K562 (cell line): ENCODE data around the gene UBASH3A. TPM values are rescaled to one million over a fixed set of nuclear protein-coding genes. Genes with fewer than 3 reads are reported as not detected.

ENCODE experiments used
- GABPB1 ChIP-seq: sonication (generic); formaldehyde crosslinking; IDR thresholded peaks from 2 replicates; pipeline ENCODE4 v1.8.0; 2022; ENCODE audit warnings: mild to moderate bottlenecking, missing genetic modification reagents
- GTF2F1 ChIP-seq: IDR thresholded peaks from 2 replicates; pipeline ENCODE4 v1.6.1; 2011; ENCODE audit warnings: low read depth, low read length, improper control_type of control experiment
- MED1 ChIP-seq: sonication (generic); formaldehyde crosslinking; IDR thresholded peaks from 2 replicates; pipeline ENCODE4 v1.8.1; 2023; ENCODE audit warnings: missing genetic modification reagents, borderline replicate concordance
- polyA plus RNA-seq, 8 experiments: library from polyadenylated mRNA; depleted of rRNA in 4 of 8; stranded (reverse) in 5 of 8; unstranded in 3 of 8; fragments of >200 nt; fragmentation: Nextera tagmentation in 2 of 8; fragmentation: Illumina TruSeq in 1 of 8; extraction: Ambion mirVana in 2 of 8; extraction: Trizol in 1 of 8; gene quantifications; 2 replicates each; pipeline versions ENCODE4 v1.2.1 to v1.2.3, GENCODE V29; 2011 to 2014; ENCODE audit warnings: inconsistent platforms in 1 of 8, missing spikeins in 1 of 8
- total RNA-seq, 7 experiments: library from RNA; depleted of rRNA in 6 of 7; stranded (reverse); fragments of >200 nt in 6 of 7; fragmentation: Illumina TruSeq in 2 of 7; extraction: Trizol in 2 of 7; gene quantifications; 2 replicates each; pipeline versions ENCODE4 v1.2.1 to v1.2.3, GENCODE V29; 2011 to 2021; ENCODE audit warnings: low replicate concordance in 1 of 7
- TF ChIP-seq, protein P1 (sequence below): fragments of 450-650 bp; IDR thresholded peaks from 2 replicates; pipeline ENCODE4 v1.6.1; 2017; ENCODE audit warnings: antibody characterized with exemption, mild to moderate bottlenecking
- TF ChIP-seq, protein P2 (sequence below): fragments of 450-650 bp; IDR thresholded peaks from 2 replicates; pipeline ENCODE4 v1.6.1; 2016; ENCODE audit warnings: antibody characterized with exemption

UBASH3A gene
- total and polyA plus RNA-seq, 9 of the 15 experiments (the other 6 are each of a cell fraction or from before 2014, with no cell fraction given) = 0.23 to 1.8 (median 1.1) TPM

DNA sequence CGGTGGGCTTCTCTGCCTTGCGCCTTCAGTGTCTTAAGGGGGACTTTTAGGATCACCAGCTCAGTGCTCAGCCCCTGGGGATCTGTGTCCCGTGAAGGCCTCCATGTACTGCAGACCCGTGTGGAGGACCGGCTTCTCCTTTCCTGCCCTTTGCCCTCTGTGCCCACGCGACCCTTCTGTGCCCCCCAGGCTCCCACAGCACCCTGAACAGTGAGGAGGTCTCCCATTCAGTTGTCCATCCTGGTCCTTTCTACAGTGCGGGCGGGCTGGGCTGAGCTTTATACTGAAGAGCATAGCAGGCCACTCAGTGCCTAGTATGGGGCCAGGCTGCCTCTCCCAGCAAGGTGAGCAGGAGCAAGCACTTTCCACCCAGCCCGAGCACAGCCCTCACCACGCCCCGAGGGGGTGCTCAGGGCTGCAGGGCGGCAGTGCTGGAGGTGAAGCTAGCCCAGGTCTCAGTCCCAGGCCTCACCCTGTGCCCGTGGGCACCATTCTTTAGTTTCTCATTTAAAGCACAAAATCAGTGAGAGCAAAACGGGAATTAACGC is 29.7 kb upstream of the UBASH3A start (continued):
- TF ChIP-seq, protein P1, sequence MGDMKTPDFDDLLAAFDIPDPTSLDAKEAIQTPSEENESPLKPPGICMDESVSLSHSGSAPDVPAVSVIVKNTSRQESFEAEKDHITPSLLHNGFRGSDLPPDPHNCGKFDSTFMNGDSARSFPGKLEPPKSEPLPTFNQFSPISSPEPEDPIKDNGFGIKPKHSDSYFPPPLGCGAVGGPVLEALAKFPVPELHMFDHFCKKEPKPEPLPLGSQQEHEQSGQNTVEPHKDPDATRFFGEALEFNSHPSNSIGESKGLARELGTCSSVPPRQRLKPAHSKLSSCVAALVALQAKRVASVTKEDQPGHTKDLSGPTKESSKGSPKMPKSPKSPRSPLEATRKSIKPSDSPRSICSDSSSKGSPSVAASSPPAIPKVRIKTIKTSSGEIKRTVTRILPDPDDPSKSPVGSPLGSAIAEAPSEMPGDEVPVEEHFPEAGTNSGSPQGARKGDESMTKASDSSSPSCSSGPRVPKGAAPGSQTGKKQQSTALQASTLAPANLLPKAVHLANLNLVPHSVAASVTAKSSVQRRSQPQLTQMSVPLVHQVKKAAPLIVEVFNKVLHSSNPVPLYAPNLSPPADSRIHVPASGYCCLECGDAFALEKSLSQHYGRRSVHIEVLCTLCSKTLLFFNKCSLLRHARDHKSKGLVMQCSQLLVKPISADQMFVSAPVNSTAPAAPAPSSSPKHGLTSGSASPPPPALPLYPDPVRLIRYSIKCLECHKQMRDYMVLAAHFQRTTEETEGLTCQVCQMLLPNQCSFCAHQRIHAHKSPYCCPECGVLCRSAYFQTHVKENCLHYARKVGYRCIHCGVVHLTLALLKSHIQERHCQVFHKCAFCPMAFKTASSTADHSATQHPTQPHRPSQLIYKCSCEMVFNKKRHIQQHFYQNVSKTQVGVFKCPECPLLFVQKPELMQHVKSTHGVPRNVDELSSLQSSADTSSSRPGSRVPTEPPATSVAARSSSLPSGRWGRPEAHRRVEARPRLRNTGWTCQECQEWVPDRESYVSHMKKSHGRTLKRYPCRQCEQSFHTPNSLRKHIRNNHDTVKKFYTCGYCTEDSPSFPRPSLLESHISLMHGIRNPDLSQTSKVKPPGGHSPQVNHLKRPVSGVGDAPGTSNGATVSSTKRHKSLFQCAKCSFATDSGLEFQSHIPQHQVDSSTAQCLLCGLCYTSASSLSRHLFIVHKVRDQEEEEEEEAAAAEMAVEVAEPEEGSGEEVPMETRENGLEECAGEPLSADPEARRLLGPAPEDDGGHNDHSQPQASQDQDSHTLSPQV = no peak
- TF ChIP-seq, protein P2, sequence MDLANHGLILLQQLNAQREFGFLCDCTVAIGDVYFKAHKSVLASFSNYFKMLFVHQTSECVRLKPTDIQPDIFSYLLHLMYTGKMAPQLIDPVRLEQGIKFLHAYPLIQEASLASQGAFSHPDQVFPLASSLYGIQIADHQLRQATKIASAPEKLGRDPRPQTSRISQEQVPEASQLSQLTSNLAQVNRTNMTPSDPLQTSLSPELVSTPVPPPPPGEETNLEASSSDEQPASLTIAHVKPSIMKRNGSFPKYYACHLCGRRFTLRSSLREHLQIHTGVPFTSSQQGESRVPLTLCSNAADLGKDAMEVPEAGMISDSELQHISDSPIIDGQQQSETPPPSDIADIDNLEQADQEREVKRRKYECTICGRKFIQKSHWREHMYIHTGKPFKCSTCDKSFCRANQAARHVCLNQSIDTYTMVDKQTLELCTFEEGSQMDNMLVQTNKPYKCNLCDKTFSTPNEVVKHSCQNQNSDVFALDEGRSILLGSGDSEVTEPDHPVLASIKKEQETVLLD = no peak
- TF ChIP-seq GTF2F1 (no peak), MED1 (CRISPR knock-in tag) (no peak), GABPB1 (no peak)
